PC-3 (cell line): ENCODE data around the gene SPATA18. TPM values are rescaled to one million over a fixed set of nuclear protein-coding genes. Genes with fewer than 3 reads are reported as not detected.

ENCODE experiments used
- ATAC-seq: fragments of 200-7000 bp; cut with Tn5 transposase; 2 replicates; pipeline ENCODE4 v1.9.1; 2020; ENCODE audit warnings: mild to moderate bottlenecking, moderate library complexity
- BruUV-seq: library from RNA; stranded (reverse); fragments of 400-500 nt; replicated peaks from 2 replicates; lab custom pipeline; 2021; lab: Mats Ljungman, UMichigan
- CTCF ChIA-PET: fragments of 300-600 bp; sonication (Branson Sonifier 250); formaldehyde crosslinking; loops from one replicate; lab custom pipeline; 2022; ENCODE audit warnings: antibody characterized with exemption; lab: Charles Lee
- POLR2A ChIA-PET: fragments of 300-600 bp; sonication (Branson Sonifier 250); formaldehyde crosslinking; loops from one replicate; lab custom pipeline; 2022; ENCODE audit warnings: antibody characterized with exemption; ENCODE audit not compliant: unreplicated experiment; lab: Charles Lee
- DNase-seq: peaks from one replicate; pipeline ENCODE4 v3.0.0-alpha.2; 2015
- H2AFZ ChIP-seq: fragments of 300-600 bp; sonication (generic); 2 replicates; pipeline ENCODE4 v1.6.0; 2016; ENCODE audit warnings: antibody characterized with exemption, low read length
- H3F3A ChIP-seq: fragments of 300-600 bp; sonication (generic); one replicate; pipeline ENCODE4 v1.6.0; 2017; ENCODE audit warnings: antibody characterized with exemption, low read length, control low read depth, mild to moderate bottlenecking; ENCODE audit not compliant: unreplicated experiment
- H3K27ac ChIP-seq: fragments of 300-600 bp; sonication (generic); 2 replicates; pipeline ENCODE4 v1.5.1; 2016; ENCODE audit warnings: mild to moderate bottlenecking, low read length
- H3K27me3 ChIP-seq: fragments of 300-600 bp; sonication (generic); 2 replicates; pipeline ENCODE4 v1.6.1; 2016; ENCODE audit warnings: low read length, mixed read lengths
- H3K36me3 ChIP-seq: fragments of 300-600 bp; sonication (generic); 2 replicates; pipeline ENCODE4 v1.6.1; 2016; ENCODE audit warnings: low read depth, mixed run types, low read length, mixed read lengths
- H3K4me1 ChIP-seq: fragments of 300-600 bp; sonication (generic); 2 replicates; pipeline ENCODE4 v1.5.1; 2016; ENCODE audit warnings: low read length; ENCODE audit not compliant: insufficient read depth
- H3K4me2 ChIP-seq: fragments of 300-600 bp; sonication (generic); 2 replicates; pipeline ENCODE4 v1.6.0; 2016; ENCODE audit warnings: low read length
- H3K4me3 ChIP-seq: fragments of 300-600 bp; sonication (generic); 2 replicates; pipeline ENCODE4 v1.5.1; 2016; ENCODE audit warnings: mild to moderate bottlenecking, low read length, mixed read lengths
- H3K79me2 ChIP-seq: fragments of 300-600 bp; sonication (generic); 2 replicates; pipeline ENCODE4 v1.6.1; 2017; ENCODE audit warnings: low read length, mixed read lengths
- H3K9ac ChIP-seq: fragments of 300-600 bp; sonication (generic); 2 replicates; pipeline ENCODE4 v1.6.0; 2016; ENCODE audit warnings: mild to moderate bottlenecking, low read length
- H3K9me2 ChIP-seq: fragments of 300-600 bp; sonication (generic); replicated peaks from 2 replicates; pipeline ENCODE4 v1.6.1; 2016; ENCODE audit warnings: mixed run types, low read length, mixed read lengths
- H3K9me3 ChIP-seq: fragments of 300-600 bp; sonication (generic); 2 replicates; pipeline ENCODE4 v1.6.1; 2016; ENCODE audit warnings: low read length, mixed read lengths
- H4K20me1 ChIP-seq: fragments of 300-600 bp; sonication (generic); 2 replicates; pipeline ENCODE4 v1.6.1; 2016; ENCODE audit warnings: low read length, mixed read lengths
- CTCF ChIP-seq: fragments of 300-600 bp; sonication (generic); conservative IDR thresholded peaks from 2 replicates; pipeline ENCODE4 v1.5.1; 2017; ENCODE audit warnings: antibody characterized with exemption, low read depth, mild to moderate bottlenecking, low read length
- EZH2 ChIP-seq: fragments of 300-600 bp; sonication (generic); IDR thresholded peaks from one replicate; pipeline ENCODE4 v1.6.1; 2017; ENCODE audit warnings: antibody characterized with exemption, mild to moderate bottlenecking, low read length; ENCODE audit not compliant: unreplicated experiment
- EZH2phosphoT487 ChIP-seq: fragments of 300-600 bp; sonication (generic); IDR thresholded peaks from 2 replicates; pipeline ENCODE4 v1.6.1; 2018; ENCODE audit warnings: mild to moderate bottlenecking, antibody characterized with exemption, low read length, borderline replicate concordance
- intact Hi-C: fragments of 100-400 bp; cut with micrococcal nuclease; formaldehyde crosslinking; loops from 2 replicates; pipeline ENCODE4 v1.9.0; 2023
- total RNA-seq: library from RNA; depleted of rRNA; stranded (reverse); fragments of >200 nt; gene quantifications from 2 replicates; pipeline ENCODE4 v1.2.3, GENCODE V29; 2014

Gene SPATA18
- total RNA-seq, 1 experiment from 2014 or later: not detected

- CTCF ChIA-PET: interaction anchor here (0.6 to 1.0 kb wide), 4 partner anchors 35 to 1244 kb away, joined by 3 to 7 read pairs (median 3); partner anchors contain the start of gene DCUN1D4
- Histone ChIP-seq H2AFZ (no peak overlapping the region), H3F3A (no peaks in the 10 kb centered on the region), H3K79me2 (no peaks in the 10 kb centered on the region), H4K20me1 (no peaks in the 10 kb centered on the region), H3K9ac (peak overlapping the region; percentile 55), H3K36me3 (no peaks in the 10 kb centered on the region), H3K4me1 (peaks cover 67% of the 10 kb centered on the region), H3K27ac (peak overlapping the region; percentile 86), H3K9me2 (no peaks in the 10 kb centered on the region), H3K4me2 (peak overlapping the region; percentile 66), H3K4me3 (0 out of 2 replicates have a peak overlapping the region, but pooled peaks have one; percentile 16), H3K9me3 (no peaks in the 10 kb centered on the region), H3K27me3 (no peaks in the 10 kb centered on the region)
- DNase-seq (peak; percentile 99), ATAC-seq (peak; percentile 84)
- intact Hi-C loops: loop anchor here (1.0 to 10.0 kb wide), 9 partner anchors 70 to 1806 kb away; partner anchors contain the start of gene DCUN1D4
- BruUV-seq: no TSS peak
- TF ChIP-seq EZH2phosphoT487 (no peak), EZH2 (no peak), CTCF (no peak)
- POLR2A ChIA-PET: no interaction called here
These were observed 51.5 kb downstream of the SPATA18 start for GRCh38 chr4:52102587-52102986.

GRCh38 chr4:52103319-52103718 lies 52.2 kb downstream of the SPATA18 start:
- TF ChIP-seq EZH2 (no peak), EZH2phosphoT487 (no peak), CTCF (peak; percentile 91)
- Histone ChIP-seq H3K4me2 (peak overlapping the region; percentile 66), H3K27me3 (no peaks in the 10 kb centered on the region), H3F3A (no peaks in the 10 kb centered on the region), H3K4me1 (peaks cover 68% of the 10 kb centered on the region), H3K27ac (peak overlapping the region; percentile 86), H3K36me3 (no peaks in the 10 kb centered on the region), H3K9me3 (no peaks in the 10 kb centered on the region), H2AFZ (peak overlapping the region; percentile 9; the same call in 1 of the 2 replicates), H3K79me2 (no peaks in the 10 kb centered on the region), H3K4me3 (0 out of 2 replicates have a peak overlapping the region, but pooled peaks have one; percentile 16), H3K9ac (peak overlapping the region; percentile 55), H3K9me2 (no peaks in the 10 kb centered on the region; the same call in 1 of the 2 replicates), H4K20me1 (no peaks in the 10 kb centered on the region)
- peak; percentile 65 for ATAC-seq
- POLR2A ChIA-PET: no interaction called here
- CTCF ChIA-PET: interaction anchor here (0.6 kb wide), 1 partner anchor 879 kb away, joined by 7 read pairs; no protein-coding TSS in a partner anchor
- BruUV-seq: no TSS peak
- DNase-seq: peak; percentile 81
- intact Hi-C loops: loop anchor here (1.0 to 10.0 kb wide), 10 partner anchors 34 to 1805 kb away; partner anchors contain the start of gene DCUN1D4

GRCh38 chr4:52105276-52105675 lies 54.2 kb downstream of the SPATA18 start:
- ATAC-seq (peak; percentile 6; the same call in 1 of the 2 replicates), DNase-seq (peak; percentile 71)
- no peak overlapping the region for H3K27ac ChIP-seq
- TF ChIP-seq EZH2phosphoT487: no peak
- TF ChIP-seq CTCF: no peak
- no peak for TF ChIP-seq EZH2
- intact Hi-C loops: loop anchor here (10.0 kb wide), 2 partner anchors 270 to 440 kb away; no protein-coding TSS in a partner anchor
- ChIA-PET CTCF (no interaction called here), POLR2A (interaction anchor here (0.6 kb wide), 1 partner anchor 119 kb away, joined by 6 read pairs; no protein-coding TSS in a partner anchor)
- peak overlapping the region; percentile 25; the same call in 1 of the 2 replicates for H2AFZ ChIP-seq
- H4K20me1 ChIP-seq: no peaks in the 10 kb centered on the region
- H3K9ac ChIP-seq: no peak overlapping the region
- no peaks in the 10 kb centered on the region for H3F3A ChIP-seq
- no peaks in the 10 kb centered on the region for H3K9me3 ChIP-seq
- H3K36me3 ChIP-seq: no peaks in the 10 kb centered on the region
- no peak overlapping the region for H3K4me2 ChIP-seq
- no peaks in the 10 kb centered on the region for H3K27me3 ChIP-seq
- peaks cover 49% of the 10 kb centered on the region for H3K4me1 ChIP-seq
- BruUV-seq: no TSS peak
- no peaks in the 10 kb centered on the region for H3K79me2 ChIP-seq
- H3K4me3 ChIP-seq: no peak overlapping the region
- no peaks in the 10 kb centered on the region; the same call in 1 of the 2 replicates for H3K9me2 ChIP-seq
